Renal cortex interstitium (tissue), 11 donors: ENCODE measurements around the gene SPNS2. TPM values are rescaled to one million over a fixed set of nuclear protein-coding genes. Genes with fewer than 3 reads are reported as not detected.

ENCODE experiments used
- DNase-seq, 11 donors: peaks; one replicate each; pipeline ENCODE4 v3.0.0-alpha.2; 2013; ENCODE audit warnings: low read depth in 9 of 11, low spot score in 4 of 11; ENCODE audit errors: extremely low read depth in 1 of 11
- polyA plus RNA-seq, 3 donors: library from polyadenylated mRNA; unstranded; fragments of 120-200 nt; gene quantifications; one replicate each; pipeline ENCODE4 v1.2.1, GENCODE V29; 2013; ENCODE audit not compliant: insufficient read length in 3 of 3

Gene SPNS2
- polyA plus RNA-seq, 3 donors, result 22.3 to 45.7 (median 40.9) TPM

GRCh38 chr17:4512156-4513112, 13.8 kb downstream of the SPNS2 start:
- no peak for DNase-seq

- DNase-seq, result no peak
Measured at GRCh38 chr17:4513113-4514032, 14.7 kb downstream of the SPNS2 start.

- peak in 5 of 11 donors; percentile 48 to 70 (median 68) for DNase-seq
Measured at GRCh38 chr17:4514206-4514605, 15.5 kb downstream of the SPNS2 start.

- no peak for DNase-seq
Measured at GRCh38 chr17:4514779-4515178, 16.1 kb downstream of the SPNS2 start.

- no peak for DNase-seq
Measured at GRCh38 chr17:4515501-4515900, 16.8 kb downstream of the SPNS2 start.

GRCh38 chr17:4516735-4517134, 18.1 kb downstream of the SPNS2 start:
- no peak for DNase-seq

GRCh38 chr17:4518901-4519300, 20.2 kb downstream of the SPNS2 start:
- no peak for DNase-seq

- DNase-seq, result no peak
Measured at GRCh38 chr17:4519361-4519788, 20.7 kb downstream of the SPNS2 start.

- DNase-seq, result no peak
Measured at GRCh38 chr17:4520060-4520893, 21.6 kb downstream of the SPNS2 start.

GRCh38 chr17:4520894-4521600, 22.4 kb downstream of the SPNS2 start:
- DNase-seq, result no peak

GRCh38 chr17:4522661-4523060, 24.0 kb downstream of the SPNS2 start:
- no peak for DNase-seq

GRCh38 chr17:4523946-4524345, 25.3 kb downstream of the SPNS2 start:
- DNase-seq, result no peak

GRCh38 chr17:4525691-4526397, 27.2 kb downstream of the SPNS2 start:
- DNase-seq, result no peak

GRCh38 chr17:4527134-4527533, 28.5 kb downstream of the SPNS2 start:
- DNase-seq, result no peak

GRCh38 chr17:4527566-4528125, 29.0 kb downstream of the SPNS2 start:
- no peak for DNase-seq

GRCh38 chr17:4529533-4530152, 31.0 kb downstream of the SPNS2 start:
- no peak for DNase-seq
